ENCODE measurements around the gene HMBS.
"Not testable (repeated sequence)": the region's sequence is repeated elsewhere in the genome, so short reads cannot be mapped to it uniquely, and the experiment has no call there.

HMBS gene

DNA sequence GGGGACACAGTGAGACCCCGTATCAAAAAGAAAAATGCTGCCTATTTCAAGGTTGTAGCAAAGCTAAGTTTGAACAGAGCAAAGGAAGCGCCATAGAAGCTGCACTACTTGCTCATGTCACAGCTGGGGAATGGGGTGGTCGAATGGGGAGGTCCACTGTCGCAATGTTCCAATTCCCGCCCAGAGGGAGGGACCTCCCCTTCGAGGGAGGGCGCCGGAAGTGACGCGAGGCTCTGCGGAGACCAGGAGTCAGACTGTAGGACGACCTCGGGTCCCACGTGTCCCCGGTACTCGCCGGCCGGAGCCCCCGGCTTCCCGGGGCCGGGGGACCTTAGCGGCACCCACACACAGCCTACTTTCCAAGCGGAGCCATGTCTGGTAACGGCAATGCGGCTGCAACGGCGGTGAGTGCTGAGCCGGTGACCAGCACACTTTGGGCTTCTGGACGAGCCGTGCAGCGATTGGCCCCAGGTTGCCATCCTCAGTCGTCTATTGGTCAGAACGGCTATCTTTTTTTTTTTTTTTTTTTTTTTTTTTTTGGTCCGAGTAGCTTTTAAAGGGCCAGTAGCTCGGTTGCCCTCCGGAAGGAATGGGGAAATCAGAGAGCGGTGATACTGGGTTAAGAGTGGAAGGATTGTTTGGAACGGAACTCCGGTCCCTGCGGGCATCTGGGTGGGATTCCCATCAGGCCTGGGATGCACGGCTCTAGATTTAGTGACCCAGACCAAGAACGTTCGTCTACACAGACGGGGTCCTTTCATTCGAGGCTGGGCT, at the start of gene HMBS:
Gene HMBS, plus strand, starts transcription at position 219 of the 774 bp plus-strand sequence. Its CDS starts 153 bp downstream, at position 372.
- DNase-seq = peak; percentile 82

DNA sequence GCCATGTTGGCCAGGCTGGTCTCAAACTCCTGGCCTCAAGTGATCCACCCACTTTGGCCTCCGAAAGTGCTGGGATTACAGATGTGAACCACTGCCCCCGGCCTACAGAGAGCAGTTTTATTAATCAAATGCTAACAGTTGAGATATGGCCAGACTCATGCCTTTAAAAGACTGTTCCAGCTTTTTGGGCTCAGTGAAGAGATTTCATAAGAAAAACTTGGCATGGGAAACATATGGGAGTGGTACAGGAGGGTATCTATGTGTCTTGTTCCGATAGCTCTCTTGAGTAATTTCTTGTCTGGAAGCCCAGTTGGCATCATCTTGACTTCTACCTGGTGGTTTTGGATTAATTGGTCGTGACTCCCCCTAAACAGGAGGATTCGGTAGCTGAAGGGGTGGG, 45.8 kb upstream of the HMBS start:
- no peak for DNase-seq

DNA sequence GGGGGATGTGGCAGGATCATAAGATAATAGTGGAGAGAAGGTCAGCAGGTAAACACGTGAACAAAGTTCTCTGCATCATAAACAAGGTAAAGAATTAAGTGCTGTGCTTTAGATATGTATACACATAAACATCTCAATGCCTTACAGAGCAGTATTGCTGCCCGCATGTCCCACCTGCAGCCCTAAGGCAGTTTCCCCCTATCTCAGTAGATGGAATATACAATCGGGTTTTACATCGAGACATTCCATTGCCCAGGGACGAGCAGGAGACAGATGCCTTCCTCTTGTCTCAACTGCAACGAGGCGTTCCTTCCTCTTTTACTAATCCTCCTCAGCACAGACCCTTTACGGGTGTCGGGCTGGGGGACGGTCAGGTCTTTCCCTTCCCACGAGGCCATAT, 45.2 kb upstream of the HMBS start:
- not testable (repeated sequence) for DNase-seq

DNA sequence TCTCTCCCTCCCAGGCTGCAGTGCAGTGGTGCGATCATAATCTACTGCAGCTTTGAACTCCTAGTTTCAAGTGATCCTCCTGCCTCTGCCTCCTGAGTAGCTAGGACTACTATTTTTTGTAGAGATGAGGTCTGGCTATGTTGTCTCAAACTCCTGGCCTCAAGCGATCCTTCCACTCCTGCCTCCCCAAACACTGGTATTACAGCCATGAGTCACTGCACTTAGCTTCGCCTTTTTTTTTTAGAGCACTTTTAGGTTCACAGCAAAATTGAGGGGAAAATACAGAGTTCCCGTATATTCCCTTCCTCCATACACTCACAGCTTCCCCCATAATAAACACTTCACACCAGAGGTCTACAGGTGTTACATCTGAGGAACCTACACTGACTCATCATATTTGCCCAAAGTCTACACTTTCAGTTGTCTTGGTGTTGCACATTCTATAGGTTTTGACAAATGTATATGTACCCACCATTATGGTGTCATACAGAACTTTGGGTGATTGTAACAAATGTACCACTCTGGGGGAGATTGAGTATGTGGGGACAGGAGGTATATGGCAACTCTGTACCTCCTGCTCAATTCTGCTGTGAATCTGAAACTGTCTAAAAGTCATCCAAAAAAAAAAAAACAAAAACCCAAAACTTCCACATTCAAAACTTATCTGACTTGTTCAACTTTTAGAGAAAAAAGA, 42.7 kb upstream of the HMBS start:
- DNase-seq = no peak

DNA sequence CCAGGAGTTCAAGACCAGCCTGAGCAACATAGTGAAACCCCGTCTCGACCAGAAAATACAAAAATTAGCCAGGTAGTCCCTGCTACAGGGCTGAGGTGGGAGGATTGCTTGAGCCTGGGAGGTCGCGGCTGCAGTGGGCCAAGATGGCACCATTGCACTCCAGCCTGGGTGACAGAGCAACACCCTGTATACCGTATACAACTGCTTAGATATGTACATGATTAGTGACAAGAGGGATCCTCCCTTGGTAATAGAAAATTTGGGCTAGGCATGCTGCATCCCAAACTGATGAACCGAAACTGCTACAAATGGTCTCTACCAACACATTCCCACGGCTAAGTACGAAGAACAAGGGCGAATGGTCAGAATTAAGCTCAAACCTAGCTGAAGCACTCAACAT, 41.8 kb upstream of the HMBS start:
- DNase-seq = no peak

DNA sequence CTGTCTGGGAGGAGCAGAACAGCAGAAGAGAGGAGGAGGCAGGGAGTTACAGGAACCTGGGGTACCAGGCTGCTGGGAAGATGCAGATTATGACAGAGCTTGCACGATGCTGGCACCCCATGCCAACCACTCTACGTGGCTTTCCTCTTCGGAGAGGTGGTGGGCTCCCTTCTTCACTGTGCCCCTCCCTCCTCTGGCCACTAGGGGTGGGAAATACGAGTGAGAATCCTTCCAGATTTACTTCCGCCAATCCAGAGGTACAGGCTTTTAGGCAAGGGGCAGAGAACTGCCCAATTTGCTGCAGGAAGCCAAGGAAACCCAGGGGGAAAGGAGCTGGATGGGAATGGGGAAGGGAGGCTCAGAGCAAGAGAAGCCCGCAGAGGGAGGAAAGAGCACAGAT, 40.0 kb upstream of the HMBS start:
- DNase-seq = no peak

DNA sequence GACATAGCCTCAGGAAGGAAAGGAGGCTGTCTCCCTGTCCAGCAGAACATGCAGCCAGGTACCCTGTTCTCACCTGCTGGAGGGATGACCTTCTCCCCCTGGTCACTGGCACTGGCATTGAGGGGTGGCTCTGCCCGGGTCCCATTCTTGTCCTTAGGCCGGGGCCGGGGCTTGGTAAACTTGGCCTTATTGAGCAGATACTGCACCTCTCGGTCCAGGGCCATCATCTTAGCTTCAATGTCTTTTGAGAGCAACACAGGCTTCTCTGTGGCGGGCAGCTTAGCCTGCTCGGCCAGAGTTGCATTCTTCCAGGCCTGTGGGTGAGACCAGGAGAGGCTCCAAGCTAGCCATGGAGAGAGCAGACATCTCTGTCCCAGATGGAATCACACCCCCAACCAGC, 38.2 kb upstream of the HMBS start:
- DNase-seq = no peak

DNA sequence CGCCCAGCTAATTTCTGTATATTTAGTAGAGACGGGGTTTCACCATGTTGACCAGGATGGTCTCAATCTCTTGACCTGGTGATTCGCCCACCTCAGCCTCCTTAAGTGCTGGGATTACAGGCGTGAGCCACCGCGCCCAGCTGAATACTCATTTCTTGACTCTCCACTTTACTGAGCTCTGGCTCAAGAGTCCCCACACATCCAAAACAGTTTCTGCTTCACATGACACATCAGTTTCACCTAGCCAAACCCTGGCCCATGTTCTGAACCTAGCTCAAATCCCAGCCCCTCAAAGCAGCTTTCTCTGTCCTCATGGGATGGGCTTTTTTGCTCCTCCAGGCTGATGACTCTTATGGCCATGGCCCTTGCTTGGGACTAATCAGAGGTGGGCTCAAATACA, 37.5 kb upstream of the HMBS start:
- no peak for DNase-seq

DNA sequence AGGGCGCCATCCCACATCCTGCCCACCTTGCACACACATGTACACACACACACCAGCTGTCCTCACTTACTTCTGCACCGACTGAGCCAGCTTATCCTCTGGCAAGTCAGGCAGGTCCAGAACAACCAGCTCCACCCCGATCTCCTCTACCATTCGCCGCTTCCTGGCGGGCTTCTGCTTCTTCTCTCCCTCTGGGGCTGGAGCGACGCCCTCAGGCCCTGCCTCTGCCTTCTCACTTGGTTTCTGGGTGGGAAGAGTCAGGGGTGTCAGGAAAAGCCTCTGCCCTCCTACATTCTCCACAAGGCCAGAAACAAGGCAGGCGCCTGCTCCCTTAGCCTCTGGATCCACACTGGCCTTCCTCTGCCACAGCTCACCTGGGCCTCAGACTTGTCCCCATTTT, 36.0 kb upstream of the HMBS start:
- no peak for DNase-seq

DNA sequence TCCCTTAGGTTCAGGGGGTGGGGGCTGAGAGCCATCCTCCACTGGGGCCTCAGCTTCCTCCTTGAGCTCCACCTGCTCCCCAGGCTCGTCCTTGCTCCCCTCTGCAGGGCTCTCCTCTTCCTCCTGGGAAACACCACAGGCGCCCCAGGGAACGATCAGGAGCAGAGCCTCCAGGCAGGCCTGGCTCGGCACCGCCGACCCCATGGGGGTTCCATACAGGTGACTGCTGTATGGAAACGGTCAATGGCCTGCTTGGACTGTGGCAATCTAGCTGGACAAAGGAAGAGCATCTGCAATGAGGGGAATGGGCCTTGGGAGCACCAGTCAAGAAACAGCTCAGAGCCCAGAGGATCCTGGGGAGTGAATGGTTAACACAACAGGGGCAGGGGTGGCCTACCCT, 35.6 kb upstream of the HMBS start:
- no peak for DNase-seq

DNA sequence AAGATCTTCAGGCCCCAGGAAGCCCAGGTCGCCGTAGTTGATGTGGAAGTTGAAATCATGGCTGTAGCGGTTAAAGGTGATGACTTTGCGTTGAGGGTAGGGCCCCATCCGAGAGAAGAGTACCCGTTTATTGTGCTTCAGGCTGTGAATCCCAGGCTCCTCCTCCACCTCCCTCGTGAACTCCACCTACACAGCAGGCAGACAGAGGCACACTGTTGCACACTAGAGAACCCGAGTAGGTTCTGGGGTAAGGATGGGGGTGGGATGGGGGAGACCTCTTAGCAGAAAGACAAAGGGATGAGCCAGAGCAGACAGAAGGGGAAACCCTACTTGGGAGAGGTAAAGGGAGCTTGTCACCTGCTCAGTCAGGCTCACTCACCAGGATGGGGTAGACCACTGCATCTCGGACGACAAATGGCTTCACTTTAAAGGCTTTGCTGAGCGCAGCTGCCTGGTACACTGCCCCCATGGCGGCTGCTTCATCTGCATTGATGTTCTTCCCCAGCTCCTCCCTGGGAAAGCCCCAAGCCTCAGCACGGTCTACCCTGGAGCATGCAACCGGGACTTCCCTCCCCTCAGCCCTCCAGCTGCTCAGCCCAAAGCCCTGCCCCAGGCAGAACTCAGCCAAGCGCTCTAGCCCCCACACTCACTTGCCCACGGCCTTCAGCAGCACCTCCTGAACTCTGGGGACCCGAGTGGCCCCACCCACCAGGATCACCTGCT, 33.1 kb upstream of the HMBS start:
- DNase-seq = no peak

DNA sequence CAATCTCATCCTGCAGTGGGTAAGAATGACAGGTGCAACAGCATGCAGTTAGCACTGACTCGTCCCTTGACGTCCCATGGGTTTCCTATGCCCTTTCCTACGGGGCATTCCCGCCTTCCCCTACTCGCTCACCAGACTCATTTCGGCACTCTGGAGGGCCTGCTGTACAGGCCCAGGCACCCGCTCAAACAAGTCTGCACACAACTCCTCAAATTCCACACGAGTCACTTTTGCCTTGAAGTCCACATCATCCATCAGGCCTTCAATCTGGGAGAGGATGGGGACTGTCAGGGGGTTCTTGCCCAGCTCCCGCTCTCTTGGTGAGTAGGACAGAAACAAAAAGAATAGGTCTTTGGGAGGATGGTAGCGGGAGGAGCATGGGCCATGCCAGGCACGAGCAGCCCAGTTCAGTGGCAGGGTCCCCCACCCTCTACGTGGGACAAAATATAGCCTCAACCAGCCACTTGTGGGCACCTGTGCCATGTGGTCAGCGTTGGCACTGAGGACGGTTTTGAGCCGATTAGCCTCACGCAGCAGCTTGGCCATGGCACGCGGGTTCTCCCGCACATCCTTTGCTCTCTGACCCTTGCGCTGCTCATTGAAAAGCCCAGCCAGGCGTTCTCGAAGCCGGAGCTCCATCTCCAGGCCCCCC, 32.4 kb upstream of the HMBS start:
- DNase-seq = no peak

DNA sequence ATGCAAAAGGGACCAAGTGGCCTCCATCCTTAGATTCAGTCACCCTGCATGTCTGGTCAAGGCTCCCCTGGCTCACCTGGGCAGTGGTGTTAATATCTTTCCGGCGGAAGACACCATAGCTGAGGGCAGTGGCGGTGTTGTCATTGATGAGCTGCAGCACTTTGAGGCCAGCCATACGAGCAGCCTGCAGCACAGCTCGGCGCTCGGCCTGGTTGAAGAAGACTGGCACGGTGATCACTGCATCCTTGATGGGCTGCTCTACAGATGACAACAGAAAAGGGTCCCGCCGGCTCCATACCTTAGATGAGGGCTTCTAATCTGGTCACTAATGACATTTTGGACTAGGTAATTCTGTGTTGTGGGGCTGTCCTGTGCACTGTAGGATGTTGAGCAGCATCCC, 30.3 kb upstream of the HMBS start:
- no peak for DNase-seq

DNA sequence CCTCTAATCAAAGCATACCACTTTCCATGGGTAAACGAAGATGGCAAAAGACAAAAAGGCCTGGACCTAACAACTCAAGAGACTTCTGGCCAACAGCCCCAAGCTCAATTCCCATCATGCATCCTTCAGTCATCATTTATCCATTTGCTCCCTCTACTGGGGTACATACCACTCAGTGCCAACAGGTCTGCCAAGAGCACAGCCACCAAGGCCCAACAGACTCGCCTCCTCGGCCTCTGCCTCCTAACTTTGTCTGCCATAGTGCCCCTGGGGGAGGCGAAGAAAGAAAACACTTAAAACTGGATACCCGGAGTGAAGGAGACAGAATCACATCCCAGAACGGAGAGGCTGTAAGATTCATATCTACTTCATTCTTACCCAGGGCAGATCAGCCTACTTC, 28.8 kb upstream of the HMBS start:
- DNase-seq = no peak

DNA sequence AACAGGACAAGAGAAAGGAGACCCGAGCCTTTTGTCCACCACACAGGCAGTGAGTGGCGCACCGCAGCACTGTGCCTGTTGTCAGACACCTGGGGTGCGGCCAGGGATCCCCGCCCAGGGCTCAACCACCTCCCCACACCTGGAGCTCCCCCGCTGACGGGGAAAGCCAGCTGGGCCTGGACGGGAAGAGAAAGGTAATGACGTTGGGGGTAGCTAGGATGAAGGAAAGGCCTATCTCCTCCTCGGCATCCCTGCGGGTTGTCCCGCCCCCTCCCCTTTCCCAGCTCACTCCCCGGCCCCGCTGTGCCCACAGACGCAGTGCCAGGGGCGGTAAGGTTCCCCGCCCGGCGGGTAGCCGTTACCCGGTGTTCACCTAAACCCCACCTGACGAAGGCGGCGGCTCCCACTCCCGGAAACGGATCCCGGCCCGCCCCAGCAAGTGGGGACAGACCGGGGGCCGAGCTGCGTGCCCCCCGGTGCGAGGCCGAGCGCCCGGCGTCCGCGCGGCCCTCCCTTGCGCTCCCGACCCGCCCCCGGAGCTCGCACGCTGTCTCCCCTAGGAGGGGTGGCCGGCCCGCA, 28.2 kb upstream of the HMBS start:
- DNase-seq = no peak

DNA sequence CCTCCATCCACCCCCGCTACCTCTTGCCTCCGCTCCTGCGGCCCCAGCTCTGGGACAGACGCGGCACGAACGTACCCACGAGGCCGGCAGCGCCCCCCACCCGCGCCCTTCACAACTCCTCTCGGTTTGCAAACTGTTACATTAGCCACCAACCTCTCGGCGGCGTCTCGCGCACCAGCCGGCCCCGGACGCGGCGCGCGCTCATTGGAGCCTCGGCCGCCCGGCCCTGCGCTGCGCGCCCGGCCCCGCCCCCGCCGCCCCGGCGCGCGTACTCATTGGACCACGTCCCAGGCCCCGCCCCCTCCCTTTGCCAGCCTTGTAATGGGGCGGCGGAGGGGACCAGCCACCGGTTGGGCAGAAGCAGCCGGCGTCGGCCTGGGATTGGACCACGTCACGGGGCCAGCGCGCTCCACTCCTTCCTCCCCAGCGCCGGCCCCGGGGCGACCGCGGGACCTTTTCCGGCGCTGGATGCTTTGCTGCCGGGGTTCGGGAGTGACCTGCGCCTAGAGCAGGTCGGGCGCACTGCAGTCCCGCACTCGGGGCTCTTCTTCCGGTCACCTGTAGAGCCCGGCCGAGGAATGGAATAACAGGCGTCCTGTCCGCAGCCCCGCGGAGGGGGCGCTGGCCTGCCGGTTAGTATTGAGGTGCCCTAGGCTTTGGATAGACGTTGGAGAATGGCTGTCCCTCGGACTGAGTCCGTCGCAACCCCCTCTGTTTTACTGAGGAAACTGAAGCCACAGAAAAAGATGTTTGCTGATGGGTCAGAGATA, 27.5 kb upstream of the HMBS start, which contains the start of gene HYOU1:
Gene HYOU1, minus strand, starts transcription at position 206 of the 770 bp plus-strand sequence. CDS start 1,045 bp downstream, outside the sequence.
- DNase-seq = peak; percentile 97

DNA sequence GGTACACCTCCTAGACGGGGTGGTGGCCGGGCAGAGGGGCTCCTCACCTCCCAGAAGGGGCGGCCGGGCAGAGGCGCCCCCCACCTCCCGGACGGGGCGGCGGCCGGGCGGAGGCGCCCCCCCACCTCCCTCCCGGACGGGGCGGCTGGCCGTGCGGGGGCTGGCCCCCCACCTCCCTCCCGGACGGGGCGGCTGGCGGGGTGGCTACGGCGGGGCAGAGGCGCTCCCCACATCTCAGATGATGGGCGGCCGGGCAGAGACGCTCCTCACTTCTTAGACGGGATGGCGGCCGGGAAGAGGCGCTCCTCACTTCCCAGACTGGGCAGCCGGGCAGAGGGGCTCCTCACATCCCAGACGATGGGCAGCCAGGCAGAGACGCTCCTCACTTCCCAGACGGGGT, 25.6 kb upstream of the HMBS start:
- not testable (repeated sequence) for DNase-seq

DNA sequence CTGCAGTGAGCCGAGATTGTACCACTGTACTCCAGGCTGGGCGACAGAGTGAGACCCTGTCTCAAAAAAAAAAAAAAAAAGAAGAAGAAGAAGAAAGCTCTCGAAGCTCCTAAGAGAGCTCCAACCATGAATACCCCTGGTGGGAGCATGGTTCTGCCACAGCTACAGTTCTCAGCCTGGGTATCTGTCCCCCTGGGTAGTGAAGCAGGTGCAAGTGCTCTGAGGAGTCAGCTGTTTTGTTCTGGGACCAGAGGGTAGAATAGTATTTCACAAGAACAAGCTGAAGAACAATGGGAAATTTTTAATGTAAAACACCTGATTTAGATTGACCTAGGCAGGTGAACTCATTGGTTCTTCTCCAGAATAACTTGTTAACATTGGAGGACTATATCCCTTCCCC, 23.4 kb upstream of the HMBS start:
- no peak for DNase-seq

DNA sequence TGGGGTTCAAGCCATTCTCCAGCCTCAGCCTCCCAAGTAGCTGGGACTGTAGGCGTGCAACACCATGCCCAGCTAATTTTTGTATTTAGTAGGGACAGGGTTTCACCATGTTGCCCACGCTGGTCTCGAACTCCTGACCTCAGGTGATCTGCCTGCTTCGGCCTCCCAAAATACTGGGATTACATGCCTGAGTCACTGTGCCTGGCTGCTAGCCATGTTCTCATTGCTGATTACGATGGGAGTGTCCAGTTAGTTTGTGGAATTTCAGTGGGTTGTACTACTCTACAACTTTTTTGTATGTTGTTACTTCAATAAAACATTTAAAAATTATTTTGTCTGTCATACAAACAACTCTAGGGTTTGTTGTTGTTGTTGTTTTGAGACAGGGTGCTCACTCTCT, 21.9 kb upstream of the HMBS start:
- DNase-seq = no peak

DNA sequence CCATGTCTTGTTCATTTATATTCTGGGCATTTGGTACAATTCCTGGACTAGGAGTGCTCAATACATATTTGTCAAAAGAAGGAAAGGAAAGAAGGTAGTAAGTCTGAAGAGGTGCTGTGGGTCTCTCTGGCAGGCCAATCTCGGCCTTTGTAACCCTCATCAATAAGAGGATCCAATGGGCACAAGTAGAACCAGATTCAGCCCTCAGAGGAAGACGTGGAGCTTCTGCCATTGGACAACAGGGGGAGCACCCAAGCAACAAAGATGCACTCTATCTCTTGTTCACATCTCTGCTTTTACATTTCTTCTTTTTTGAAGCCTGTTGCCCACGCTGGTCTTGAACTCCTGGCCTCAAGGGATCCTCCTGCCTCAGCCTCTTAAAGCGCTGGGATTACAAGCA, 19.3 kb upstream of the HMBS start:
- DNase-seq = no peak

DNA sequence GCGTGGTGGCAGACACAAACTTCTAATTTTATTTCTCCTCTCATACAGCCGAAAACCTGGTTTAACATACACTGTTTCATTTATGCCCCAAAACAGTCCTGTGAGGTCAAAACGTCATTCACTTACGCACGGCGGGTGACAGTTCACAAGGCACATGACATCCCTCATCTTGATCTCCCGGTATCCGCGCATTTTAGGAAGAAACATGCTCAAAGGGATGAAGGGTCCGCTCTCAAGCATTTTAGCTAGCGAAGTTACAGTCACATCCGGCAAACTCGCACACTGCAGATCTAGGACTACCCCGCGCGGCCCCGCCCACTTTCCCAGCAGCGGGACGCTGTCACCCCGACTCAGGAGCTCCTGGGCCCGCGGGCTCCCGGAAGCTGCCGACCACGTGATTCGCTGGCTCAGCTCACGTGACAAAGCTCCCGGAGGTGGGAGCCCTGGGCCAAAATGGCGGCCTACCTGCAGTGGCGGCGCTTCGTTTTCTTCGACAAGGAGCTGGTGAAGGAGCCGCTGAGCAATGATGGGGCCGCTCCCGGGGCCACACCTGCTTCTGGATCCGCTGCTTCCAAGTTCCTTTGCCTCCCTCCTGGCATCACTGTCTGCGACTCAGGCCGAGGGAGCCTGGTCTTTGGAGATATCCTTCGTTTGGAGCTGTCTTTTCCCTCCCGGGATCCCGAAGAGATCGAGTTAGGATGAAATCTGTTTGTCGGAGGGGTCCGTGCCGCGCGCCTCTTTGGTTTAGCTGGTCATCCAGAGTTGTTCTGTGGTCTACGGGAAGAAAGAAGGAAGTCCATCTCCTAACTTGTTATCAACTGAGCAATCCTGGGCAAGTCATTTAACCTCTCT, 17.1 kb upstream of the HMBS start, which contains the start of gene VPS11:
Gene VPS11, plus strand, starts transcription at position 448 of the 852 bp plus-strand sequence. Its CDS starts 6 bp downstream, at position 454.
- peak; percentile 94 for DNase-seq

All from NCI-H1048 (cell line).